Neuron (in vitro differentiated cells): ENCODE measurements around the gene SPEG.

ENCODE experiments used
- H2AFZ ChIP-seq: one replicate; pipeline ENCODE4 v1.6.1; 2013; ENCODE audit warnings: low read depth, mild to moderate bottlenecking, inconsistent platforms, low read length, moderate library complexity
- H3K27me3 ChIP-seq: one replicate; pipeline ENCODE4 v1.6.1; 2013; ENCODE audit warnings: low read length; ENCODE audit not compliant: insufficient read depth
- H3K36me3 ChIP-seq: one replicate; pipeline ENCODE4 v1.6.1; 2013; ENCODE audit warnings: low read length; ENCODE audit not compliant: insufficient read depth
- H3K4me1 ChIP-seq: one replicate; pipeline ENCODE4 v1.6.1; 2013; ENCODE audit warnings: low read length; ENCODE audit not compliant: insufficient read depth
- H3K4me3 ChIP-seq: 2 replicates; pipeline ENCODE4 v1.5.1; 2013; ENCODE audit warnings: mild to moderate bottlenecking, low read length, moderate library complexity
- H3K9me3 ChIP-seq: one replicate; pipeline ENCODE4 v1.6.1; 2013; ENCODE audit warnings: low read length

Gene SPEG

DNA sequence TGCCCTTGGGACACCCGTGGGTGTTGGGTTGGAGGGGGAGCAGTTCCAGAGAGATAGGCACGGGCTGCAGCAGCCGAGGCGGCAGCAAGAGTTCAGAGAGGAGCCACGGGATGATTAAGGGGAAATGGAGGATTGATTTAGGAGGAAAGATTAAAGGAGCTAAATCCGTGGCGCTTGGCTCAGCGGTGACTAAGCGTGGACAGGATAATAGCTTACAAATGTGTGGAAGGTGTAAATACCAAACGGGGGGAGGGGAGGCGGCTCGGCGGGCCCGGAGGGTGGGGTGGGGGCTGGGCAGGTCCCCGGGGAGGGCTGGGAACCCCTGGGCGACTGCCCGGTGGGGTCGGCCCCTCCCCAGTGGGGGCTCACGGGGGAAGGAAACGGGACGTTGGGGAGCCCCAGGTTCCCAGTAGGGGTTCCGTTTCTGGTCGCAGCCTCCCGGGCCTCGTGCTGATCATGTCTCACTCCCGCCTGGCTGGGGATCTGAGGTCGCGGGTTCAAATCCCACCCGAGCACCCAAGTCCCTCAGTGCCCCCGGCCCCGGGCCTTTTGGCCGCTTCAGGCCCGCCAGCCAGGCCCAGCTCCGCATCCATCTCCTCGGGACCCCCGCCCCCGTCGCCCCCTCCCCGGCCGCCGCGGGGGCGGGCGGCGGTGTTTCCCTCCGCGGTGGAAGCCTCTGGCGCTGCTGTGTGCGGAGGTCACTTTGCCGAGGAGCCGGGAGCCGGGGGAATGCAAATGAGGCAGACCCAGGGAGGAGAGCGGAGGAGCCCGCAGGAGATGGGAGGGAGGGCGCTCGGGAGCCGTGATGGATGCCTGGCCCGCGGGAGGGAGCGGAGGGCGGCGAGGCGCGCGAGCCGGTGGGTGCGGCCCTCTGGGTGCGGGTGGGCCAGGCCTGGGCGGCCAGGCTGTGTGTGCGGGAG is 87.7 kb downstream of the SPEG start:
- no peak overlapping the region for H2AFZ ChIP-seq
- peaks cover 46% of the 10 kb centered on the region for H3K4me1 ChIP-seq
- peaks cover 41% of the 10 kb centered on the region for H3K27me3 ChIP-seq
- H3K9me3 ChIP-seq: no peaks in the 10 kb centered on the region
- H3K4me3 ChIP-seq: no peak overlapping the region
- no peaks in the 10 kb centered on the region for H3K36me3 ChIP-seq

GRCh38 chr2:219523031-219523671 is 88.5 kb downstream of the SPEG start:
- H3K4me3 ChIP-seq: no peak overlapping the region
- peaks cover 37% of the 10 kb centered on the region for H3K27me3 ChIP-seq
- peaks cover 47% of the 10 kb centered on the region for H3K4me1 ChIP-seq
- no peaks in the 10 kb centered on the region for H3K36me3 ChIP-seq
- H2AFZ ChIP-seq: no peak overlapping the region
- H3K9me3 ChIP-seq: no peaks in the 10 kb centered on the region

DNA sequence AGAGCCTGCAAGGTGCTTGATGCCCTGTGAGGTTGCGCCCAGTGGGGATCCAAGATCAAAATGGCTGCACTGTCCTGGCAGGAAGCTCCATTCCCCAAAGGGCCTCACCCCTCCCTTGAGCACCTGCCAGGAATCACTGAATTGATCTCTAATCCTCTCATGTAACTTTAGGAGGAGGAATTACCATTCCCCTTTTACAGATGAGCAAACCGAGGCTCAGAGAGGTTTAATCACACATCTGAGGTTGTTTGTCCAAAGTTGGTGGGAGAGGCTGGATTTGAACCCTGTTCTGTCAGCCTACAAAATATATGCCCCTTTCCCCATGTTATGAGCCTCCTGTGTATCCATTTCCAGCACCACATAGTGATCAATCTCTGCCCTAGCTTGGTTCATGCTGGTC is 90.2 kb downstream of the SPEG start:
- H2AFZ ChIP-seq: no peak overlapping the region
- H3K4me3 ChIP-seq: no peak overlapping the region
- H3K4me1 ChIP-seq: peaks cover 51% of the 10 kb centered on the region
- H3K27me3 ChIP-seq: peaks cover 38% of the 10 kb centered on the region
- H3K9me3 ChIP-seq: no peaks in the 10 kb centered on the region
- H3K36me3 ChIP-seq: no peaks in the 10 kb centered on the region

DNA sequence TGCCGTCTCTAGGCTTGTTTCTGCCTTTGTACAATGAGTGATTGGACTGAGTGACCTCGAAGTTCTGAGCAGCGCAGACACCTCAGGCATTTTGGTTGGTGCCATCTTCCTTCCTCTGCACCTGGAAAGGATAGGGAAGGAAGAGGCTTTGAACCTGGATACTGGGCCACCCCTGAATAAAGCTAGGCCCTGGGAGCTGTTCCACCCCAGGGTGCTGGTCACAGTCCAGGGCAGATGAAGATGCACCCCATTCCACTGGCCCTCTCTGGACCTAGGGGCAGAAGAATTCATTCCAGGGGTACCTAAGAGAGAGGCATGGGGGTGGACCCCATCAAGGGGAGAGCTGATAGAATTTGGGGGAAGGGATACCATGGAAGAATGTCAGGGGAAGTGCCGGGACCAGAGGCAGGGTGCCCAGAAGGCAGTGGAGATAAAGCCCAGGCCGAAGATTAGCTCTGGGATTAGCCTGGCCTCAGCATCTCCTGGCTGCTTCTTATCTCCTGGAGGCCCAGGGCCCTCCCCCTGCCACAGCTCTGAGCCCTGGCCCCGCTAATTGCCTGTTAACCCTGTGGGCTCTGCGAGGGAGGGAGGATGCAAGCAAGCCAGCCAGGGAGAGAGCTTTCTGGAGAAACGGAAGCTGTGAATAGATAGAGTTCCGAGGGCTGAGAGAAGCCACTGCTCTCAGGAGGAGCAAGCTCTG is 91.0 kb downstream of the SPEG start:
- Histone ChIP-seq H3K4me3 (no peak overlapping the region), H3K4me1 (peaks cover 50% of the 10 kb centered on the region), H2AFZ (no peak overlapping the region), H3K9me3 (no peaks in the 10 kb centered on the region), H3K36me3 (no peaks in the 10 kb centered on the region), H3K27me3 (peaks cover 31% of the 10 kb centered on the region)

- Histone ChIP-seq H3K4me3 (no peak overlapping the region), H3K4me1 (peaks cover 44% of the 10 kb centered on the region), H3K27me3 (peaks cover 31% of the 10 kb centered on the region), H3K36me3 (no peaks in the 10 kb centered on the region), H2AFZ (no peak overlapping the region), H3K9me3 (no peaks in the 10 kb centered on the region)
Measured at GRCh38 chr2:219526320-219527075, 91.9 kb downstream of the SPEG start.

DNA sequence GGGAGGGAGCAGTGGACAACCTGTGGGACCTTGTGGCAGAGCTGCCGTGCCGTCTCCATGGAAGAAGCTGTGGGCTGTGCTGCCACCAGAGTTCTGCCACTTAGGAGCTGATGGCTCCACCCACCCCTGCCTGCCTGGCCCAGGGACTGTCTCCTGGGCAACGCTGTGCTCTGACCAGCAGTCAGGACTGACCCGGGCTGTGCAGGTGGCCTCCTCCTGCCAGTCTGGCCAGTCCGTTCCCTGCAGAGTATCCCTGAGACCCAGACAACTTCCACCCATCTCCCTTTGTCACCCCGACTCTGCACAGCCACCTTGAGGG is 92.4 kb downstream of the SPEG start:
- Histone ChIP-seq H2AFZ (no peak overlapping the region), H3K36me3 (no peaks in the 10 kb centered on the region), H3K4me3 (no peak overlapping the region), H3K4me1 (peaks cover 38% of the 10 kb centered on the region), H3K27me3 (peaks cover 30% of the 10 kb centered on the region), H3K9me3 (no peaks in the 10 kb centered on the region)

GRCh38 chr2:219527472-219527871 is 92.8 kb downstream of the SPEG start:
- H2AFZ ChIP-seq: no peak overlapping the region
- H3K4me3 ChIP-seq: no peak overlapping the region
- no peaks in the 10 kb centered on the region for H3K9me3 ChIP-seq
- H3K36me3 ChIP-seq: no peaks in the 10 kb centered on the region
- peaks cover 34% of the 10 kb centered on the region for H3K27me3 ChIP-seq
- H3K4me1 ChIP-seq: peaks cover 36% of the 10 kb centered on the region

- Histone ChIP-seq H3K4me3 (no peak overlapping the region), H3K9me3 (no peaks in the 10 kb centered on the region), H3K36me3 (no peaks in the 10 kb centered on the region), H3K4me1 (peaks cover 28% of the 10 kb centered on the region), H3K27me3 (peaks cover 35% of the 10 kb centered on the region), H2AFZ (no peak overlapping the region)
Measured at GRCh38 chr2:219530048-219530963, 95.7 kb downstream of the SPEG start.

GRCh38 chr2:219531639-219532377 is 97.2 kb downstream of the SPEG start:
- Histone ChIP-seq H3K4me1 (peaks cover 13% of the 10 kb centered on the region), H2AFZ (no peak overlapping the region), H3K36me3 (no peaks in the 10 kb centered on the region), H3K4me3 (no peak overlapping the region), H3K9me3 (no peaks in the 10 kb centered on the region), H3K27me3 (peaks cover 35% of the 10 kb centered on the region)

DNA sequence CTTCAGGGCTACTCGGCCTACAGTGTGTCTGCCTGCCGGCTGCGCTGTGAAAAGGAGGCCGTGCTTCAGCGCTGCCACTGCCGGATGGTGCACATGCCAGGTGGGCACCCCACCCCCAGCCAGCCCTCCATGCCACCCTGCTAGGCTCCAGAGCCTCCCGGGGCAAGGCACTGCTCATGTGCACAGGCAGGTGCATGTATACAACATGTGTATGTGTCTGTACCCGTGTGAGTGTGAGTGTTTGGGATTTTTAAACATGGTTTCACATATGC is 97.7 kb downstream of the SPEG start:
- Histone ChIP-seq H3K36me3 (no peaks in the 10 kb centered on the region), H3K4me3 (no peak overlapping the region), H3K4me1 (peaks cover 8% of the 10 kb centered on the region), H3K27me3 (peaks cover 35% of the 10 kb centered on the region), H2AFZ (no peak overlapping the region), H3K9me3 (no peaks in the 10 kb centered on the region)

DNA sequence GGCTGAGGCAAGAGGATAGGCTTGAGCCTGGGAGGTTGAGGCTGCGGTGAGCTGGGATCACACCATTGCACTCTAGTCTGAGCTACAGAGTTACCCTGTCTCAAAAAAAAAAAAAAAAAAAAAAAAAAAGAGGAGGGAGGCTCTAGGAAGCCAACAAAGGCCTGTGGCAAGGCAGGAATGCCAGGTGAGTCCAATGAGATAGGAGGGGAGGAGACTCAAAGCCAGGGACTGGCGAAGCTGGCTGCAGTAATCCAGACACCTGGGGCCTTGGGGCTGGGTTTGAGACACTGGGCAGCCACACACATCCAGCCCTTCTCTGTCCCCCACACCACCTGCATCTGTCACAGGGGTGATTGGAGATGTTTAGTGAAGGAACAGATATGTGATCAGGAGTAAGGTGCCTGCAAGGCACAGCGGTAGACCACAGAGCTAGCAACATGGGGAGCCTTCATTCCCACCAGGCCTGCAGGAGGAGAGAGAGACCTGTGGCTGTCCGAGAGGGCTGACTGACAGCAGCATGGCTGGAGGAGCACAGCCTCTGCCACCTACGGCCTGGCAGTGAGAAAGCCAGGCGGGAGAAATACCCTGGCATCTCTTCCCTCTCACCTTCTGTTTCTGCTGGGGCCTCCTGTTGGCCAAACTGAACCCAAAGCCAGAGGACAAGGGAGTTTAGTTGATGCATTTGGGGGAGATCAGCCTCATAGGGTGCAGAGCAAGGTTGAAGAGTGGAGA is 99.5 kb downstream of the SPEG start:
- Histone ChIP-seq H3K4me3 (no peak overlapping the region), H3K9me3 (no peaks in the 10 kb centered on the region), H3K27me3 (peaks cover 29% of the 10 kb centered on the region), H3K4me1 (peaks cover 15% of the 10 kb centered on the region), H2AFZ (no peak overlapping the region), H3K36me3 (no peaks in the 10 kb centered on the region)
